Measurements from ENCODE around the gene GPT2.

GPT2 gene, protein sequence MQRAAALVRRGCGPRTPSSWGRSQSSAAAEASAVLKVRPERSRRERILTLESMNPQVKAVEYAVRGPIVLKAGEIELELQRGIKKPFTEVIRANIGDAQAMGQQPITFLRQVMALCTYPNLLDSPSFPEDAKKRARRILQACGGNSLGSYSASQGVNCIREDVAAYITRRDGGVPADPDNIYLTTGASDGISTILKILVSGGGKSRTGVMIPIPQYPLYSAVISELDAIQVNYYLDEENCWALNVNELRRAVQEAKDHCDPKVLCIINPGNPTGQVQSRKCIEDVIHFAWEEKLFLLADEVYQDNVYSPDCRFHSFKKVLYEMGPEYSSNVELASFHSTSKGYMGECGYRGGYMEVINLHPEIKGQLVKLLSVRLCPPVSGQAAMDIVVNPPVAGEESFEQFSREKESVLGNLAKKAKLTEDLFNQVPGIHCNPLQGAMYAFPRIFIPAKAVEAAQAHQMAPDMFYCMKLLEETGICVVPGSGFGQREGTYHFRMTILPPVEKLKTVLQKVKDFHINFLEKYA

DNA sequence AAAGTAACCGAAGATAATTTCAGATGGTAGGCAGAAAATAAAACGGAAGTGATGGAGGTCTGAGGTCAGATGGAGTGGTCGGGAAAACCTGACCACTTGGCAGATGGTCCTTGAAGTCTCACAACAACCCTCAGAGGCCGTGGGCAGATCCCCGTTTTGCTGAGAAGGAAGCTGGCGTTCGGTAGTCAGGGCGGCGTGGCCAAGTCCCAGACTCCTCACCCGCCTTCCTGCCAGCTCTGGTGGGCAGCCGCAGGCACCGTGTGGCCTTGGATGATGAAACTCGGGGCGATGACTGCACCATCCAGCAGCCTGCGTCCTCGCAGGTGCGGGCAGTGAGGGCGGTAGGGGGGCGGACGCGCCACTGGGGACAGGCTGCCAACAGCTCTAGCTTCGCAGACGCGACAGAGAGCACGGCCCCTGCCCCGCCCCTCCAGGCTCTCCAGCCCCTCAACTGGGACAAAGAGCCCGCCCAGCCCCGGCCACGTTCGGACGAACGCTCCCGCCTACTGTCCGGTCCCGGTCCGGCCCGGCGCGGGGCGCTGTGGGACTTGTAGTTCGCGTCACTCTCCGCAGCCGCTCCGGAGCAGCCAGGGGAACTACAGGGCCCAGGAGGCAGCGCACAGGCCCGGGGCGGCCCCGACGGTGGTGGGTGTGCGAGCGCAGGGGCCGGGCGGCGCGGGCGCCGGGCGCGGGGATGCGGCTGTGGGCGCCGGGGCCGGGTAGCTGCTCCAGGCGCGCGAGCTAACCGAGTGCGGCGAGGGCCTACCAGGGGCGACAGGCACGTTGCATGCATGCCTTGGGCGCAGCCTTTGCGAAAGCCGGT, at the start of gene GPT2:
Gene GPT2 (plus strand): TSS at position 673 of the 823 bp plus-strand sequence. CDS start 354 bp downstream, outside the sequence.
- Histone ChIP-seq H3K36me3 (ENCODE audit: control insufficient read depth, insufficient read depth, low read length) (no peaks in the 10 kb centered on the region), H3K9ac (ENCODE audit: low read length) (peak within 1 kb of the TSS; percentile 65), H3K9me3 (ENCODE audit: control insufficient read depth, low read length) (no peaks in the 10 kb centered on the region), H3K4me1 (ENCODE audit: control insufficient read depth, insufficient read depth, low read length) (peaks cover 39% of the 10 kb centered on the region), H3K4me3 (ENCODE audit: low read length) (peak within 1 kb of the TSS; percentile 53), H3K27me3 (ENCODE audit: control insufficient read depth, insufficient read depth, low read length) (no peaks in the 10 kb centered on the region)

GRCh38 chr16:46836534-46837530, 47.3 kb upstream of the GPT2 start:
- Histone ChIP-seq H3K36me3 (ENCODE audit: control insufficient read depth, insufficient read depth, low read length) (no peaks in the 10 kb centered on the region), H3K4me1 (ENCODE audit: control insufficient read depth, insufficient read depth, low read length) (peaks cover 7% of the 10 kb centered on the region)

DNA sequence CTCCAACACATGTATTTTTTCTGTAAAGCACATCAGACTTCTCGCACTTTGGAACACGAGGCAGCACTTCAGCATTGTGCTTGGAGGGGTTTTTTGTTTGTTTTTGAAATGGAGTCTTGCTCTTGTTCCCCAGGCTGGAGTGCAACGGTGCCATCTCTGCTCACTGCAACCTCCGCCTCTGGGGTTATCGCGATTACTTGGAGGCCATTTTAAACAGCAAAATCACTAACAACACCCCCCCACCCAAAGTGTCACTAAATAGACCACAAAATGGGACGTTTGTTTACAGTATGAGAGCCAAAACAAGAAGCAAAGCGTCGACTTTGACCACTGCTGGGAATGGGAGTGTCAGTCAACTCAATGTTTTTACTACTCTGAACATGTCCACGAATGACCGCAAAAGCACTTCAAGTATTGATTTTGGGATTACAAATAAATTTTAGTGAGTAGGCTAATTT, 44.1 kb upstream of the GPT2 start:
- peaks cover 10% of the 10 kb centered on the region for H3K27me3 ChIP-seq (ENCODE audit: control insufficient read depth, insufficient read depth, low read length)
- no peaks in the 10 kb centered on the region for H3K4me1 ChIP-seq (ENCODE audit: control insufficient read depth, insufficient read depth, low read length)
- no peak overlapping the region for H3K9ac ChIP-seq (ENCODE audit: low read length)
- no peaks in the 10 kb centered on the region for H3K36me3 ChIP-seq (ENCODE audit: control insufficient read depth, insufficient read depth, low read length)
- no peaks in the 10 kb centered on the region for H3K9me3 ChIP-seq (ENCODE audit: control insufficient read depth, low read length)
- H3K4me3 ChIP-seq (ENCODE audit: low read length) = no peak overlapping the region

More at GRCh38 chr16:46836534-46837530, 47.3 kb upstream of the GPT2 start:
- H3K4me3 ChIP-seq (ENCODE audit: low read length) = no peak overlapping the region
- H3K9me3 ChIP-seq (ENCODE audit: control insufficient read depth, low read length) = no peaks in the 10 kb centered on the region
- H3K27me3 ChIP-seq (ENCODE audit: control insufficient read depth, insufficient read depth, low read length) = no peaks in the 10 kb centered on the region
- no peak overlapping the region for H3K9ac ChIP-seq (ENCODE audit: low read length)

- H3K36me3 ChIP-seq (ENCODE audit: control insufficient read depth, insufficient read depth, low read length) = no peaks in the 10 kb centered on the region
- no peaks in the 10 kb centered on the region for H3K9me3 ChIP-seq (ENCODE audit: control insufficient read depth, low read length)
- H3K4me1 ChIP-seq (ENCODE audit: control insufficient read depth, insufficient read depth, low read length) = no peaks in the 10 kb centered on the region
These were observed 41.8 kb upstream of the GPT2 start for GRCh38 chr16:46842192-46842895.

GRCh38 chr16:46843898-46844642, 40.1 kb upstream of the GPT2 start:
- Histone ChIP-seq H3K9me3 (ENCODE audit: control insufficient read depth, low read length) (no peaks in the 10 kb centered on the region), H3K4me3 (ENCODE audit: low read length) (no peak overlapping the region), H3K36me3 (ENCODE audit: control insufficient read depth, insufficient read depth, low read length) (no peaks in the 10 kb centered on the region), H3K27me3 (ENCODE audit: control insufficient read depth, insufficient read depth, low read length) (peaks cover 10% of the 10 kb centered on the region), H3K4me1 (ENCODE audit: control insufficient read depth, insufficient read depth, low read length) (no peaks in the 10 kb centered on the region), H3K9ac (ENCODE audit: low read length) (no peak overlapping the region)

More at GRCh38 chr16:46842192-46842895, 41.8 kb upstream of the GPT2 start:
- Histone ChIP-seq H3K27me3 (ENCODE audit: control insufficient read depth, insufficient read depth, low read length) (peaks cover 10% of the 10 kb centered on the region), H3K4me3 (ENCODE audit: low read length) (no peak overlapping the region), H3K9ac (ENCODE audit: low read length) (no peak overlapping the region)

DNA sequence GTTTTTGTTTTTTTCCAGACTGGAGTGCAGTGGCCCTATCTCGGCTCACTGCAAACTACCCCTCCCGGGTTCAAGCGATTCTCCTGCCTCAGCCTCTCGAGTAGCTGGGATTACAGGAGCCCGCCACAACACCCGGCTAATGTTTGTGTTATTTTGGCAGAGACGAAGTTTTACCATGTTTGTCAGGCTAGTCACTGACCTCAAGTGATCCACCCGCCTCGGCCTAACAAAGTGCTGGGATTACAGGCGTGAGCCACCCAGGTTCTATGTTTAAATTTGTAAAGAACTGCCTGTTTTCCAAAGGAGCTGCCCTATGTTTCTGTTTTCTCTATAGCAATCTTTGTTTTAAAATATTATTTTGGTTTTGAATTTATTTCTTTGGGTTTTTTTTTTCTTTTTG, 39.4 kb upstream of the GPT2 start:
- H3K9ac ChIP-seq (ENCODE audit: low read length) = no peak overlapping the region
- H3K4me1 ChIP-seq (ENCODE audit: control insufficient read depth, insufficient read depth, low read length) = no peaks in the 10 kb centered on the region
- H3K36me3 ChIP-seq (ENCODE audit: control insufficient read depth, insufficient read depth, low read length) = no peaks in the 10 kb centered on the region
- H3K4me3 ChIP-seq (ENCODE audit: low read length) = no peak overlapping the region
- peaks cover 10% of the 10 kb centered on the region for H3K27me3 ChIP-seq (ENCODE audit: control insufficient read depth, insufficient read depth, low read length)
- no peaks in the 10 kb centered on the region for H3K9me3 ChIP-seq (ENCODE audit: control insufficient read depth, low read length)

GRCh38 chr16:46845952-46846351, 38.2 kb upstream of the GPT2 start:
- H3K27me3 ChIP-seq (ENCODE audit: control insufficient read depth, insufficient read depth, low read length) = peaks cover 10% of the 10 kb centered on the region
- no peak overlapping the region for H3K4me3 ChIP-seq (ENCODE audit: low read length)
- H3K4me1 ChIP-seq (ENCODE audit: control insufficient read depth, insufficient read depth, low read length) = peaks cover 8% of the 10 kb centered on the region
- H3K36me3 ChIP-seq (ENCODE audit: control insufficient read depth, insufficient read depth, low read length) = no peaks in the 10 kb centered on the region
- no peak overlapping the region for H3K9ac ChIP-seq (ENCODE audit: low read length)
- H3K9me3 ChIP-seq (ENCODE audit: control insufficient read depth, low read length) = no peaks in the 10 kb centered on the region

GRCh38 chr16:46848768-46849764, 35.1 kb upstream of the GPT2 start:
- Histone ChIP-seq H3K4me3 (ENCODE audit: low read length) (no peak overlapping the region), H3K36me3 (ENCODE audit: control insufficient read depth, insufficient read depth, low read length) (no peaks in the 10 kb centered on the region), H3K9ac (ENCODE audit: low read length) (no peak overlapping the region), H3K4me1 (ENCODE audit: control insufficient read depth, insufficient read depth, low read length) (peaks cover 11% of the 10 kb centered on the region), H3K27me3 (ENCODE audit: control insufficient read depth, insufficient read depth, low read length) (peaks cover 7% of the 10 kb centered on the region), H3K9me3 (ENCODE audit: control insufficient read depth, low read length) (no peaks in the 10 kb centered on the region)

DNA sequence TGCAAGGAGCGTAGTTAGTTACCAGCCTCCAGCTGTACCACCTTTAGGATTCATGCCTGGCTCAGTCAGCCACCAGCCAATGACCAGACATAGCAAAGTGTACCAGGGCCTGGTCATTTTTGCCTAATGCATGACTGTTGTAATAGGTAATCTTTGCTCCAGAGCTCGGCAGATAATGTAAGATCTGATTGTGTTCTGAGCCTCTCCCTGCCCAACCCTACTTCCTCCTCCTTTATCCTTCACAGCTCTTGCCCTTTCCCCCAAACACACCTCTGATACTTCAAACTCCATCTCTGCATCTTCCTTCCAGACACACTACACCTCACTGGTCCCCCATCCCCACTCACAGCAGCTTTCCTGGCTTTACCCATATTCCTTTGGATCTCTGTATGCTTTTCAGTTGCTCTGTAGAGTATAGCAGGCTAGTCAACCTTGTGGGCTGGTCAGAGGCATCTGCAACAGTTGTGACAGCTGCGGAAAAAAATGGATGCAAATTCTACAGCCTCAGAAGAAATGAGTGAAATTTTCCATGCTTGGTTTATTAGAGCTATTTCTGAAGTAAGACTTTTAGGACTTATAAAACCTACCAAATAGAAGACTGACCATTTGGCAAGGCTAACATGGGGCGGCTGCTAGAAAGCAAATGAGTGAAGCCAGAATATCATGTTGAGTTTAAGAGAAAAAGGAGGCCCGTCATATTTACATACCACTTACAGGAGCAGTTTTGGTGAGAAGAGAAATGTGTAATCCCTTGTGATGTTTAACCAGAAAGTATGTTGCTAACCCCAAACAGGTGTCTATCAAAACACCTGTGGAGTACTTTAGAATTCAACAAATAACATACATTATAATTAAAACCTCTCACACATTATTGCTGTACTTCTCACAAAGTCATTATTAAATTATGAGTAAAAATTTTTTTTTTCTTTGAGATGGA, 33.3 kb upstream of the GPT2 start:
- Histone ChIP-seq H3K9ac (ENCODE audit: low read length) (no peak overlapping the region), H3K4me1 (ENCODE audit: control insufficient read depth, insufficient read depth, low read length) (peaks cover 20% of the 10 kb centered on the region), H3K27me3 (ENCODE audit: control insufficient read depth, insufficient read depth, low read length) (no peaks in the 10 kb centered on the region)

More for the DNA sequence above, 33.3 kb upstream of the GPT2 start:
- Histone ChIP-seq H3K4me3 (ENCODE audit: low read length) (no peak overlapping the region), H3K9me3 (ENCODE audit: control insufficient read depth, low read length) (no peaks in the 10 kb centered on the region), H3K36me3 (ENCODE audit: control insufficient read depth, insufficient read depth, low read length) (no peaks in the 10 kb centered on the region)

Data from mucosa of stomach (tissue), 1 donor.